ENCODE measurements around the gene PKNOX2. TPM values are rescaled to one million over a fixed set of nuclear protein-coding genes. Genes with fewer than 3 reads are reported as not detected.

Gene PKNOX2
- total RNA-seq, 2 donors from 2014 or later: 5.5 to 6.9 TPM

DNA sequence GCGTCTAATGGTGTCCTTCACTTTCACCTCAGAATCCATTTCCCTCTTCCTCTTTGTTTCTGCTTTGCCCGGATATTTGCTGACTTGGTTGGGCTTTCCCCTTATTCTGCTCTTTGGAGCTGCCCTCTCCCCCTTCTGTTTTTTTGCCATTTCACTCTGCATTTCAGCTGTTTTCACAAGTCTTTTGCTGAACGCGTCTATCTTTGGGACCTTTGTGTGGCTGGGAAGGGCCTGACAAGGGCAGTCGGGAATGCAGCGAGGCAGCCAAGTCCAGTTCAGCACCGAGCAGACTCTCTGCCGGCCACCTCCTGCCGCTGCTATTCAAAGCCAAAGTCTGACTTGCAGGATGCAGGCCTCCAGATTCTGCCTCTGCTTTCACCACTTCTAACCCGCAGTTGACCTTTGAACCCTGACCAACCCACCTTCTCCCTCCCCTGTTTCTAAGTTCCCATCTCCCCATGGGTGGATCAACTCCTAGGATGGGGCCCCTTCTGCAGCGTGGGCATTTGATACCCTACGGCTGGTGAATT lies 293.3 kb downstream of the PKNOX2 start:
- DNase-seq (ENCODE audit: low spot score): peak; percentile 83
- H3K9me3 ChIP-seq: no peaks in the 10 kb centered on the region
- H3K27me3 ChIP-seq: no peaks in the 10 kb centered on the region
- H3K4me1 ChIP-seq: peaks cover 0 to 10% of the 10 kb centered on the region in 2 donors
- no peak overlapping the region for H3K4me3 ChIP-seq
- no peaks in the 10 kb centered on the region for H3K36me3 ChIP-seq
- TF ChIP-seq CTCF (IDR thresholded peaks at IDR 0.05): no peak
- H3K27ac ChIP-seq: peak overlapping the region; percentile 53 to 73

- H3K36me3 ChIP-seq: no peaks in the 10 kb centered on the region
- no peak for DNase-seq (ENCODE audit: low spot score)
- H3K27ac ChIP-seq: no peak overlapping the region
- peaks cover 0 to 10% of the 10 kb centered on the region in 2 donors for H3K4me1 ChIP-seq
- no peaks in the 10 kb centered on the region for H3K27me3 ChIP-seq
- no peak overlapping the region for H3K4me3 ChIP-seq
- H3K9me3 ChIP-seq: no peaks in the 10 kb centered on the region
- TF ChIP-seq CTCF (IDR thresholded peaks at IDR 0.05): no peak
Observed at GRCh38 chr11:125460275-125460674, 295.7 kb downstream of the PKNOX2 start.

DNA sequence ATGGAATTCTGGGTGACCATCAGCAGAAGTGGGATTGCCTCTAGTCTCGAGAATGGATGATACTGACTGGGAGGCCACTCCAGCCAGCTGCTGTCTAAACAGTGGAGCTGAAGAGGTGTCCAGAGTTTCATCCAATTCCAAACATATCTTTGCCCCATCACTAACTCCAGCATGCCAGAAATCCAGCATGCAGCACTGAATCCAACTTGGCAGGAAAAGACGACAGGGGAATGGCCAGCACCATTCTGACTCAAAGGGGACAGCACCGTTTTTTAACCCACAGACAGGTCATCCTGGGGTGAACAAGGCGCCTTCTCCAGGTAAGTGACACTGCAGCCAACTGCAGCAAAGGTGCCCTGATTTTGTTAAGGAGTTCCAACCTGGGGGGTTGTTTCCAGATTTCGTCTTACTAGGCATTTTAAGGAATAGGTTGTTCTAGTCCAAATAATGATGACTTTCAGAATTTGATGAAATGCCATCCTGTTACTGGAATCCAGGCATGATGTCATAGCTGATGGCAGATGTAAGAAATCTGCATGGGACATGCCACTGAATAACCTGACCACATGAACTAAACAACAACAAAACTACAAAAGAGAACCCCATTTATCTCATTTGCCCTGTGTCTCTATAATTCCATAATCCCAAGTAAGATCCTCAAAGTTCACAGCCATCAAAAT lies 299.2 kb downstream of the PKNOX2 start:
- no peaks in the 10 kb centered on the region for H3K4me1 ChIP-seq
- no peaks in the 10 kb centered on the region for H3K36me3 ChIP-seq
- no peak for TF ChIP-seq CTCF (IDR thresholded peaks at IDR 0.05)
- no peaks in the 10 kb centered on the region for H3K9me3 ChIP-seq
- no peak for DNase-seq (ENCODE audit: low spot score)
- H3K4me3 ChIP-seq: no peak overlapping the region
- no peaks in the 10 kb centered on the region for H3K27me3 ChIP-seq
- no peak overlapping the region for H3K27ac ChIP-seq

- Histone ChIP-seq H3K27ac (no peak overlapping the region), H3K4me1 (no peaks in the 10 kb centered on the region), H3K36me3 (no peaks in the 10 kb centered on the region), H3K9me3 (no peaks in the 10 kb centered on the region), H3K4me3 (no peak overlapping the region), H3K27me3 (no peaks in the 10 kb centered on the region)
- TF ChIP-seq CTCF (IDR thresholded peaks at IDR 0.05): no peak
- no peak for DNase-seq (ENCODE audit: low spot score)
Observed at GRCh38 chr11:125464270-125464662, 299.7 kb downstream of the PKNOX2 start.

GRCh38 chr11:125464666-125465065 lies 300.1 kb downstream of the PKNOX2 start:
- Histone ChIP-seq H3K4me1 (no peaks in the 10 kb centered on the region), H3K9me3 (no peaks in the 10 kb centered on the region), H3K4me3 (no peak overlapping the region), H3K27me3 (no peaks in the 10 kb centered on the region), H3K27ac (no peak overlapping the region), H3K36me3 (no peaks in the 10 kb centered on the region)
- TF ChIP-seq CTCF (IDR thresholded peaks at IDR 0.05): no peak
- DNase-seq (ENCODE audit: low spot score): no peak

- H3K27me3 ChIP-seq: no peaks in the 10 kb centered on the region
- H3K9me3 ChIP-seq: no peaks in the 10 kb centered on the region
- H3K4me1 ChIP-seq: no peaks in the 10 kb centered on the region
- no peak for TF ChIP-seq CTCF (IDR thresholded peaks at IDR 0.05)
- no peak overlapping the region for H3K27ac ChIP-seq
- no peak overlapping the region for H3K4me3 ChIP-seq
- H3K36me3 ChIP-seq: no peaks in the 10 kb centered on the region
- no peak for DNase-seq (ENCODE audit: low spot score)
Observed at GRCh38 chr11:125465255-125465654, 300.7 kb downstream of the PKNOX2 start.

All from right atrium auricular region (tissue), 2 donors.